Measurements from ENCODE around the gene ATG16L1. TPM values are rescaled to one million over a fixed set of nuclear protein-coding genes. Genes with fewer than 3 reads are reported as not detected.
"Not testable (repeated sequence)": the region's sequence is repeated elsewhere in the genome, so short reads cannot be mapped to it uniquely, and the experiment has no call there.

Gene ATG16L1
- polyA plus RNA-seq, 1 donor (not counting 4 experiments of a cell fraction or from before 2014, with no cell fraction given): 38.5 TPM

- DNase-seq (ENCODE audit: low read depth, low spot score): no peak
- no peaks in the 10 kb centered on the region for H3K36me3 ChIP-seq (ENCODE audit: control insufficient read depth in 2 of 2, extremely low read depth in 1 of 2, insufficient read depth in 2 of 2, low read length in 2 of 2)
- dilution Hi-C loops (cut with MboI; ENCODE audit: extremely low pct_ligation_motif_present, low sequenced_read_pairs): no loop called here
- H4K20me1 ChIP-seq (ENCODE audit: control insufficient read depth, extremely low read depth, insufficient read depth, low read length): no peaks in the 10 kb centered on the region
- no peak for TF ChIP-seq CTCF (optimal IDR thresholded peaks at IDR 0.05 in 1 of 3, IDR thresholded peaks at IDR 0.05 in 1 of 3, conservative IDR thresholded peaks at IDR 0.05 in 1 of 3; ENCODE audit: extremely low read depth in 1 of 3, insufficient read depth in 2 of 3, low read length in 3 of 3)
- no peak for TF ChIP-seq EZH2 (IDR thresholded peaks at IDR 0.05; ENCODE audit: low read length)
- no peak overlapping the region for H3K4me3 ChIP-seq (ENCODE audit: control insufficient read depth in 2 of 3, extremely low read depth in 1 of 3, insufficient read depth in 2 of 3, low read depth in 1 of 3, low read length in 3 of 3)
- peaks cover 25% of the 10 kb centered on the region for H3K27me3 ChIP-seq (ENCODE audit: control insufficient read depth, extremely low read depth, insufficient read depth, low read length)
- no peak overlapping the region for H2AFZ ChIP-seq (ENCODE audit: control insufficient read depth, low read length)
- H3K4me2 ChIP-seq (ENCODE audit: control insufficient read depth, extremely low read depth, insufficient read depth, low read depth, low read length): no peak overlapping the region
- no peaks in the 10 kb centered on the region for H3K9me1 ChIP-seq (ENCODE audit: control insufficient read depth, extremely low read depth, insufficient read depth, low read length)
- FAIRE-seq: no peak
- H3K79me2 ChIP-seq (ENCODE audit: control insufficient read depth, insufficient read depth, low read length): no peaks in the 10 kb centered on the region
- no peak overlapping the region for H3K9ac ChIP-seq (ENCODE audit: control insufficient read depth, extremely low read depth, insufficient read depth, low read length)
- H3K4me1 ChIP-seq (ENCODE audit: control insufficient read depth, extremely low read depth, insufficient read depth, low read length): no peaks in the 10 kb centered on the region
- H3K27ac ChIP-seq (ENCODE audit: control insufficient read depth, insufficient read depth, low read length): no peak overlapping the region
- no peaks in the 10 kb centered on the region for H3K9me3 ChIP-seq (ENCODE audit: control insufficient read depth, low read depth, low read length)
Observed at GRCh38 chr2:233334915-233335314, 83.4 kb downstream of the ATG16L1 start.

DNA sequence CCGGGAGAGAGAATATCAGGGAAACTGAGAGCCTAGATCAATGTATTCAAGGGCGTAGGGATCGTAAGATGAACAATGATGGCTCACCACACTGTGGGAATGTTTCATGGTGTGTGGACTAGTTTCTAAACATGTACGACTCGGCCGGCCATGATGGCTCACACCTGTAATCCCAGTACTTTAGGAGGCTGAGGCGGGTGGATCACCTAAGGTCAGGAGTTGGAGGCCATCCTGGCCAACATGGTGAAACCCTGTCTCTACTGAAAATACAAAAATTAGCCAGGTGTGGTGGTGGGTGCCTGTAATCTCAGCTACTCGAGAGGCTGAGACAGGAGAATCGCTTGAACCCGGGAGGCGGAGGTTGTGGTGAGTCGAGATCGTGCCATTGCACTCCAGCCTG lies 84.6 kb downstream of the ATG16L1 start:
- dilution Hi-C loops (cut with MboI; ENCODE audit: extremely low pct_ligation_motif_present, low sequenced_read_pairs); H3K4me3 ChIP-seq (ENCODE audit: control insufficient read depth in 2 of 3, extremely low read depth in 1 of 3, insufficient read depth in 2 of 3, low read depth in 1 of 3, low read length in 3 of 3): not testable (repeated sequence)

GRCh38 chr2:233336541-233336940 lies 85.1 kb downstream of the ATG16L1 start:
- no peak for FAIRE-seq

More for the DNA sequence above, 84.6 kb downstream of the ATG16L1 start:
- H3K79me2 ChIP-seq (ENCODE audit: control insufficient read depth, insufficient read depth, low read length); H3K4me1 ChIP-seq (ENCODE audit: control insufficient read depth, extremely low read depth, insufficient read depth, low read length); FAIRE-seq; H3K4me2 ChIP-seq (ENCODE audit: control insufficient read depth, extremely low read depth, insufficient read depth, low read depth, low read length); H3K9me1 ChIP-seq (ENCODE audit: control insufficient read depth, extremely low read depth, insufficient read depth, low read length); H3K9me3 ChIP-seq (ENCODE audit: control insufficient read depth, low read depth, low read length); DNase-seq (ENCODE audit: low read depth, low spot score); H4K20me1 ChIP-seq (ENCODE audit: control insufficient read depth, extremely low read depth, insufficient read depth, low read length); H3K36me3 ChIP-seq (ENCODE audit: control insufficient read depth in 2 of 2, extremely low read depth in 1 of 2, insufficient read depth in 2 of 2, low read length in 2 of 2); H3K9ac ChIP-seq (ENCODE audit: control insufficient read depth, extremely low read depth, insufficient read depth, low read length); H3K27ac ChIP-seq (ENCODE audit: control insufficient read depth, insufficient read depth, low read length); H2AFZ ChIP-seq (ENCODE audit: control insufficient read depth, low read length): not testable (repeated sequence)
- peaks cover 22% of the 10 kb centered on the region for H3K27me3 ChIP-seq (ENCODE audit: control insufficient read depth, extremely low read depth, insufficient read depth, low read length)

More at GRCh38 chr2:233336541-233336940, 85.1 kb downstream of the ATG16L1 start:
- H3K79me2 ChIP-seq (ENCODE audit: control insufficient read depth, insufficient read depth, low read length): no peaks in the 10 kb centered on the region
- no peaks in the 10 kb centered on the region for H3K9me3 ChIP-seq (ENCODE audit: control insufficient read depth, low read depth, low read length)
- dilution Hi-C loops (cut with MboI; ENCODE audit: extremely low pct_ligation_motif_present, low sequenced_read_pairs): no loop called here
- no peaks in the 10 kb centered on the region for H3K4me1 ChIP-seq (ENCODE audit: control insufficient read depth, extremely low read depth, insufficient read depth, low read length)
- peaks cover 20% of the 10 kb centered on the region for H3K27me3 ChIP-seq (ENCODE audit: control insufficient read depth, extremely low read depth, insufficient read depth, low read length)
- no peak overlapping the region for H3K4me2 ChIP-seq (ENCODE audit: control insufficient read depth, extremely low read depth, insufficient read depth, low read depth, low read length)
- H2AFZ ChIP-seq (ENCODE audit: control insufficient read depth, low read length): no peak overlapping the region
- no peak overlapping the region for H3K4me3 ChIP-seq (ENCODE audit: control insufficient read depth in 2 of 3, extremely low read depth in 1 of 3, insufficient read depth in 2 of 3, low read depth in 1 of 3, low read length in 3 of 3)
- no peak overlapping the region for H3K9ac ChIP-seq (ENCODE audit: control insufficient read depth, extremely low read depth, insufficient read depth, low read length)
- DNase-seq (ENCODE audit: low read depth, low spot score): no peak
- no peak overlapping the region for H3K27ac ChIP-seq (ENCODE audit: control insufficient read depth, insufficient read depth, low read length)
- TF ChIP-seq EZH2 (IDR thresholded peaks at IDR 0.05; ENCODE audit: low read length): no peak
- no peak for TF ChIP-seq CTCF (optimal IDR thresholded peaks at IDR 0.05 in 1 of 3, IDR thresholded peaks at IDR 0.05 in 1 of 3, conservative IDR thresholded peaks at IDR 0.05 in 1 of 3; ENCODE audit: extremely low read depth in 1 of 3, insufficient read depth in 2 of 3, low read length in 3 of 3)
- H3K9me1 ChIP-seq (ENCODE audit: control insufficient read depth, extremely low read depth, insufficient read depth, low read length): no peaks in the 10 kb centered on the region
- no peaks in the 10 kb centered on the region for H3K36me3 ChIP-seq (ENCODE audit: control insufficient read depth in 2 of 2, extremely low read depth in 1 of 2, insufficient read depth in 2 of 2, low read length in 2 of 2)
- H4K20me1 ChIP-seq (ENCODE audit: control insufficient read depth, extremely low read depth, insufficient read depth, low read length): no peaks in the 10 kb centered on the region

Measured in keratinocyte (primary cell).